Measurements from ENCODE around the gene ZMIZ1. TPM values are rescaled to one million over a fixed set of nuclear protein-coding genes. Genes with fewer than 3 reads are reported as not detected.
A peak's percentile ranks its signal among the peaks of the same experiment; 100 is the strongest.

Gene ZMIZ1
- polyA plus RNA-seq, 1 donor, result 40.1 TPM

DNA sequence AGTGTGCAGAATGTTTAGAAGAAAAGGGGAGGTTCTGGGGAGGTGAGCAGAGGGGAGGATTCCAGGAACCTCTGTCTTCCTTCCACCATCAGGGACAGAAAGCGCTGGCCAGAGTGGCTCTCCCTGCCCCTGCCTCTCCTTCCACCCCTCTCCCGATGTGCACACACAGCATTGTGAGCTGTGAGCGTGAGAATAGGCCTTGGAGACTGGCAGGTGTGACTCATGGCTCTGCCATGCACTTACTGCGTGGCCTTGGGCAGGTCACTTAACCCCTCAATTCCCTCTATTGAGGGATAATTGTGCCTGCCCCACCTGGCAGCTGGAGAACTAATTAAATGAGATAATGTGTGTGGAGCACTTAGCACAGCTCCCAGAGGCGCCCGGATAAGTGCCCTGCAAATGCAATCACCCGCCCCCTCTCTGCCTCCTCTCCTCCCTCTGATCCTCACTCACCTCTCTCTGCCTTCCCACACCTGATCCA is 115.4 kb downstream of the ZMIZ1 start:
- Histone ChIP-seq H3K27me3 (ENCODE audit: control insufficient read depth, insufficient read depth, low read length) (no peaks in the 10 kb centered on the region), H3K36me3 (ENCODE audit: control insufficient read depth, insufficient read depth, low read length) (peaks cover 27% of the 10 kb centered on the region), H3K4me1 (ENCODE audit: control insufficient read depth, insufficient read depth, low read length) (peaks cover 72% of the 10 kb centered on the region), H3K4me3 (ENCODE audit: low read length) (no peak overlapping the region), H3K27ac (ENCODE audit: low read length) (no peak overlapping the region), H3K9me3 (ENCODE audit: control insufficient read depth, low read depth, low read length) (no peaks in the 10 kb centered on the region)
- no CpG with 5 or more reads among the region's 7 CpGs for WGBS (ENCODE audit: insufficient coverage, low lambda C conversion rate)
- peak in 1 of 2 donors; percentile 68 for DNase-seq

GRCh38 chr10:79184657-79185056 is 115.9 kb downstream of the ZMIZ1 start:
- Histone ChIP-seq H3K9me3 (ENCODE audit: control insufficient read depth, low read depth, low read length) (no peaks in the 10 kb centered on the region), H3K4me1 (ENCODE audit: control insufficient read depth, insufficient read depth, low read length) (peaks cover 70% of the 10 kb centered on the region), H3K27me3 (ENCODE audit: control insufficient read depth, insufficient read depth, low read length) (no peaks in the 10 kb centered on the region), H3K36me3 (ENCODE audit: control insufficient read depth, insufficient read depth, low read length) (peaks cover 24% of the 10 kb centered on the region), H3K4me3 (ENCODE audit: low read length) (no peak overlapping the region), H3K27ac (ENCODE audit: low read length) (peak overlapping the region; percentile 43)
- no CpG with 5 or more reads among the region's 6 CpGs for WGBS (ENCODE audit: insufficient coverage, low lambda C conversion rate)
- DNase-seq, result no peak

- Histone ChIP-seq H3K4me3 (ENCODE audit: low read length) (no peak overlapping the region), H3K36me3 (ENCODE audit: control insufficient read depth, insufficient read depth, low read length) (peaks cover 24% of the 10 kb centered on the region), H3K9me3 (ENCODE audit: control insufficient read depth, low read depth, low read length) (no peaks in the 10 kb centered on the region), H3K27ac (ENCODE audit: low read length) (peak overlapping the region; percentile 43), H3K4me1 (ENCODE audit: control insufficient read depth, insufficient read depth, low read length) (peaks cover 70% of the 10 kb centered on the region), H3K27me3 (ENCODE audit: control insufficient read depth, insufficient read depth, low read length) (no peaks in the 10 kb centered on the region)
- WGBS (ENCODE audit: insufficient coverage, low lambda C conversion rate), result 33% methylated on average over 1 of the region's 12 CpGs
- no peak for DNase-seq
Measured at GRCh38 chr10:79185067-79185774, 116.5 kb downstream of the ZMIZ1 start.

DNA sequence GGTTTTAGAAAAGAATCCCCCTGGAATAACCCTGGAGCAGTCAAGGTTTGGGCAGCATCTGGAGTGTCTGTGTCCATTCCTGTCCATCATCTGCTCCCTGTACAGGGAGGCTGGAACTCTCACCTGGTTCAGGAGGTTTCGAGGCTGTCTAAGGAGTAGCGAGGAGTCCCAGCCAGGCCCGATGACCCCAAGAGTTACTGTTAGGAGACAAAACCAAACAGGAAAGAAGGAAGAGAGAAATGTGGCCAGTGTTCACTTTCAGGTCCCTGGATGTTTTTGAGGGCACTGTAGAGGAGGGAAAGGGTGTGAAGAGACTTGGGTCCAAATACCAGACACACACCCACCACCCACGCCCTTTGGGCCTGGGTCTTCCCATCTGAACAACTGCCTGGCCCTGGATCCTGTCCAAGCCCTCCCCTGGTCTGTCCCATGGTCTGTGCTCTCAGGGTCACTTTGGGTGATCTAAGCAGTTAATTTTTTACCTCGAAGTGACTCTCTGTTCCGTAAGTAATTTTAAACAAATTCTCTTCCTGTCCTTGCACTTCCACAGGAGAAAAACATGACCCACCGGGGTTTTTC is 117.1 kb downstream of the ZMIZ1 start:
- no CpG with 5 or more reads among the region's 7 CpGs for WGBS (ENCODE audit: insufficient coverage, low lambda C conversion rate)
- peaks cover 17% of the 10 kb centered on the region for H3K36me3 ChIP-seq (ENCODE audit: control insufficient read depth, insufficient read depth, low read length)
- peaks cover 70% of the 10 kb centered on the region for H3K4me1 ChIP-seq (ENCODE audit: control insufficient read depth, insufficient read depth, low read length)
- peak overlapping the region; percentile 60 for H3K27ac ChIP-seq (ENCODE audit: low read length)
- peak in 1 of 2 donors; percentile 69 for DNase-seq
- no peak overlapping the region for H3K4me3 ChIP-seq (ENCODE audit: low read length)
- H3K27me3 ChIP-seq (ENCODE audit: control insufficient read depth, insufficient read depth, low read length), result no peaks in the 10 kb centered on the region
- H3K9me3 ChIP-seq (ENCODE audit: control insufficient read depth, low read depth, low read length), result no peaks in the 10 kb centered on the region

- Histone ChIP-seq H3K9me3 (ENCODE audit: control insufficient read depth, low read depth, low read length) (peaks cover 4% of the 10 kb centered on the region), H3K4me3 (ENCODE audit: low read length) (no peak overlapping the region), H3K4me1 (ENCODE audit: control insufficient read depth, insufficient read depth, low read length) (peaks cover 70% of the 10 kb centered on the region), H3K27me3 (ENCODE audit: control insufficient read depth, insufficient read depth, low read length) (no peaks in the 10 kb centered on the region), H3K27ac (ENCODE audit: low read length) (peak overlapping the region; percentile 60), H3K36me3 (ENCODE audit: control insufficient read depth, insufficient read depth, low read length) (peaks cover 20% of the 10 kb centered on the region)
- 29% methylated on average over 1 of the region's 7 CpGs for WGBS (ENCODE audit: insufficient coverage, low lambda C conversion rate)
- DNase-seq, result no peak
Measured at GRCh38 chr10:79186486-79187120, 117.8 kb downstream of the ZMIZ1 start.

DNA sequence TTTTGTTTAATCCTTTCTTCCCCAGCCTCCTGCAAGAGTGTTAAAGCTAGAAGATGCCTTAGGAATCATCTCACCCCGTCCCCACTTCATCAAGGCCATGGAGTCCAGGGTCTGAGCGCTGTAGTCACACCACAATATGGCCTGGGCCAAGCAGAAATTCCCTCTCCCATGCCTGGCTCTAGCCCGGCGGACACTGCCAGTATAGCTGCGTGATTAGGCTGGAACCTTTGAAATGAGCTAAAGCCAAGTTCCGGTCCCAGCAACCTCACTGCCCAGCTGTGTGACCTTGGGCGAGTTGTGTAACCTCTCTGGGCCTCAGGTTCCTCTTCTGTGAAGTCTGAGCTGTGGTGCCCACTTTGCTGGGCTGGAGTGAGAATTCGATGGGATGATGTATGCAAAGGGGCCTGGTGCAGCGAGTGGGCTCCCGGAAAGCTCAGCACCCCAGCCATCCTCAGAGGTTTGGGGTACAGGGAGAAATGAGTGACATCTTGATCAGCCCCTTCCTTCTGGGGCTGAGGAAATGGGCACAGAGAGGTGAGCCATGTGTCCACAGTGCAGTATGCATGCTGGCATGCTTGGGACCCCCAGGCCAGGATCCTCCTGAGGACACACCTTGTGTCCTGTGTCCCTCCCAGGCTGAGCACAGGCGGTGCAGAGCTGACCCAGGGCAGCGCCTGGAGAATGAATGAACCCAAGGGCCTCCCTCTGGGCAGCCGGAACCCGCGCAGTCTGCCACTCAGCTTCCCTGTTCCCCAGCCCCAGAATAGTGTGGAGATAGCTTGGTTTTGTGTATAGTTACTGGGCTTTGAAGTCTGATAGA is 118.6 kb downstream of the ZMIZ1 start:
- Histone ChIP-seq H3K4me1 (ENCODE audit: control insufficient read depth, insufficient read depth, low read length) (peaks cover 64% of the 10 kb centered on the region), H3K27me3 (ENCODE audit: control insufficient read depth, insufficient read depth, low read length) (no peaks in the 10 kb centered on the region), H3K9me3 (ENCODE audit: control insufficient read depth, low read depth, low read length) (peaks cover 4% of the 10 kb centered on the region), H3K4me3 (ENCODE audit: low read length) (no peak overlapping the region), H3K36me3 (ENCODE audit: control insufficient read depth, insufficient read depth, low read length) (peaks cover 16% of the 10 kb centered on the region), H3K27ac (ENCODE audit: low read length) (no peak overlapping the region)
- no peak for DNase-seq
- WGBS (ENCODE audit: insufficient coverage, low lambda C conversion rate), result no CpG with 5 or more reads among the region's 15 CpGs

DNA sequence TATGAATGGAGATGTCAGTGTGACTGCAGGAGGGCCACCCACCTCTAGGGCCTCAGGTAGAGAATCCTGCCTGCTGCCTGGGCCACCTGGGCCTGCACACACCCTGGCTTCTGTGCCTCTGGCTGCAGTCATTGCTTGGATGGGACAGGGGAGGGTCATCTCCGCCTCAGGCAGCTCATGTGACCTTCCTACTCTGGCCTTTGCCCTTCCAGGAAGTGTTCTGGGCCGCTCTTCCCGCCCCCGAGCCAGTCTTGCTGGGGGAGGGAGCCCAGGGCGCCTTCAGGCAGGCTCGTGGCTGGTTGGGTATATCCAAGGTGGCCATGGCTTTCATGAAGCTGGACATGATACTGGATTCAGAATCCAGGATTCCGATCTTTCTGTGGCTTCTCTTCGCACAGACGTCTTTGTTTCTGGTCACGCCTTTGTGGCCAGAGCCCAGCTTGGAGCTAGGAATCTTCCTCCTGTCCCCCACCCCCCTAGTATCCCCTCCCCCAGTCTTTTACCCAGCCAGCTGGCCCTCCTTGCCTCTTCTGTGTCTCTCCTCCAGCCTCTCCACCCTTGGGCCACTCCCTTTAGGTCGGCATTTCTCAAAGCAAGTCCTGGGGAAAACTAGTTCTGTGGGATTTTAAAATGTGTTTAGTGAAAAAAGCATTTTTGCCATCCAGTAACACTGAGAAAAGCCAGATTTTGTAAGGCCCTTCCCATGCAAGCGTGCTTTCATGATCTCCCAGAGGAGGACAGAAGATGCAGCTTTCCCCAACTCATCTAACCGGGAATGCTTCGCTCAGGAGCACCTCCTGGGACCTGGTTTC is 119.6 kb downstream of the ZMIZ1 start:
- peak; percentile 81 to 86 for DNase-seq
- Histone ChIP-seq H3K9me3 (ENCODE audit: control insufficient read depth, low read depth, low read length) (peaks cover 4% of the 10 kb centered on the region), H3K36me3 (ENCODE audit: control insufficient read depth, insufficient read depth, low read length) (peaks cover 16% of the 10 kb centered on the region), H3K27ac (ENCODE audit: low read length) (peak overlapping the region; percentile 30), H3K27me3 (ENCODE audit: control insufficient read depth, insufficient read depth, low read length) (no peaks in the 10 kb centered on the region), H3K4me3 (ENCODE audit: low read length) (no peak overlapping the region), H3K4me1 (ENCODE audit: control insufficient read depth, insufficient read depth, low read length) (peaks cover 56% of the 10 kb centered on the region)
- WGBS (ENCODE audit: insufficient coverage, low lambda C conversion rate), result no CpG with 5 or more reads among the region's 14 CpGs

- WGBS (ENCODE audit: insufficient coverage, low lambda C conversion rate), result no CpG with 5 or more reads among the region's 4 CpGs
- H3K4me1 ChIP-seq (ENCODE audit: control insufficient read depth, insufficient read depth, low read length), result peaks cover 48% of the 10 kb centered on the region
- H3K4me3 ChIP-seq (ENCODE audit: low read length), result no peak overlapping the region
- no peak overlapping the region for H3K27ac ChIP-seq (ENCODE audit: low read length)
- peaks cover 4% of the 10 kb centered on the region for H3K9me3 ChIP-seq (ENCODE audit: control insufficient read depth, low read depth, low read length)
- no peak for DNase-seq
- H3K36me3 ChIP-seq (ENCODE audit: control insufficient read depth, insufficient read depth, low read length), result peaks cover 18% of the 10 kb centered on the region
- H3K27me3 ChIP-seq (ENCODE audit: control insufficient read depth, insufficient read depth, low read length), result no peaks in the 10 kb centered on the region
Measured at GRCh38 chr10:79189181-79189580, 120.4 kb downstream of the ZMIZ1 start.

DNA sequence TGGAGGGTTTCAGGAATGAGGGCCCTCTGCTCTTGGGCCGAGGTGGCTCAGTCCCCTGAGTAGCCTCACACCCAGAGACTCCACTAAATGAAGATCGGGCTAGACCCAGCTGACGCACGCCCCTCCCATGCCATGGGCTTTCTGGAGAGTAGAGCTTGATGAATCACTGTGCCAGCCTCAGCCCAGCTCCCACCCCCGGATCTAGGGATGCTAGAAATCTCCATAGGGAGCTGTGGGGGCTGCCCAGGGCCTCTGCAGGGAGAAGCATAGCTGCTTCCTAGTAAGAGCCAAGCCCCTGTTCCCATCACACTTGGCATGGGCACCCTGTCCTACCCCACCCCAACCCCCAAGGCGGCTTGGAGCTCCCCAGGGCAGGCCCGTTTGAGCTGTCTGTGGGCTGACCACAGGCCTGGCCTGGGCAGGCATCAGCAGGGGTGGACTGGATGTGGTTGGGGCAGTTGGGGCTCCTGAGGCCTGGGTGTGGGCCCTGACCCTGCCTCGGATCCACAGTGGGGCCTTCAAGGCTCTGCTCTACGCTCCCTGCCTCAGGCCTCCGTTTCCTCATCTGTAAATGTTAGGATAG is 121.2 kb downstream of the ZMIZ1 start:
- Histone ChIP-seq H3K36me3 (ENCODE audit: control insufficient read depth, insufficient read depth, low read length) (peaks cover 18% of the 10 kb centered on the region), H3K27ac (ENCODE audit: low read length) (no peak overlapping the region), H3K4me1 (ENCODE audit: control insufficient read depth, insufficient read depth, low read length) (peaks cover 40% of the 10 kb centered on the region)

More for the DNA sequence above, 121.2 kb downstream of the ZMIZ1 start:
- no peak for DNase-seq
- WGBS (ENCODE audit: insufficient coverage, low lambda C conversion rate), result 80% methylated on average over 1 of the region's 10 CpGs
- peaks cover 4% of the 10 kb centered on the region for H3K9me3 ChIP-seq (ENCODE audit: control insufficient read depth, low read depth, low read length)
- no peaks in the 10 kb centered on the region for H3K27me3 ChIP-seq (ENCODE audit: control insufficient read depth, insufficient read depth, low read length)
- no peak overlapping the region for H3K4me3 ChIP-seq (ENCODE audit: low read length)
